ENCODE results near the gene RAD50. TPM values are rescaled to one million over a fixed set of nuclear protein-coding genes. Genes with fewer than 3 reads are reported as not detected.
"Not testable (repeated sequence)": the region's sequence is repeated elsewhere in the genome, so short reads cannot be mapped to it uniquely, and the experiment has no call there.

The RAD50 gene
- total RNA-seq = 42.5 and 42.6 TPM in 2 replicates

- TF ChIP-seq CTCF (IDR thresholded peaks at IDR 0.05) = no peak
- POLR2A ChIA-PET = interaction anchor here (0.5 to 1.3 kb wide), 18 partner anchors 14 to 1968 kb away, joined by 3 to 17 read pairs (median 4); partner anchors contain the start of genes AFF4, GDF9, HSPA4 and IL5
- Mint-ChIP-seq H3K36me3 (ENCODE audit: low read depth) (peaks cover 15% of the 10 kb centered on the region), H3K9me3 (peaks cover 3% of the 10 kb centered on the region), H3K4me1 (peaks cover 28% of the 10 kb centered on the region), H3K4me3 (peak within 1 kb of the TSS; percentile 97), H3K27me3 (no peaks in the 10 kb centered on the region), H3K27ac (peak within 1 kb of the TSS; percentile 94)
- intact Hi-C loops (cut with micrococcal nuclease) = loop anchor here (1.0 to 10.0 kb wide), 4 partner anchors 31 to 762 kb away; partner anchors contain the start of genes FNIP1 and IRF1
- peak; percentile 89 for DNase-seq
- peak; percentile 97 for ATAC-seq (ENCODE audit: low read depth)
- CTCF ChIA-PET = no interaction called here
Measured at GRCh38 chr5:132556763-132557477, at the start of gene RAD50. RAD50 (plus strand) TSS chr5:132556977; CDS start chr5:132557325, 348 bp downstream.

GRCh38 chr5:132510076-132510475 is 46.7 kb upstream of the RAD50 start:
- H3K27ac Mint-ChIP-seq = no peak overlapping the region
- H3K4me1 Mint-ChIP-seq = peaks cover 4% of the 10 kb centered on the region
- no peaks in the 10 kb centered on the region for H3K9me3 Mint-ChIP-seq
- no peak for DNase-seq
- ChIA-PET CTCF (interaction anchor here (1.2 to 2.3 kb wide), 3 partner anchors 9 to 310 kb away, joined by 4 to 5 read pairs (median 4); no protein-coding TSS in a partner anchor), POLR2A (interaction anchor here (0.6 kb wide), 1 partner anchor 30 kb away, joined by 7 read pairs; no protein-coding TSS in a partner anchor)
- H3K27me3 Mint-ChIP-seq = no peaks in the 10 kb centered on the region
- H3K36me3 Mint-ChIP-seq (ENCODE audit: low read depth) = no peaks in the 10 kb centered on the region
- ATAC-seq (ENCODE audit: low read depth) = no peak
- TF ChIP-seq CTCF (IDR thresholded peaks at IDR 0.05) = no peak
- intact Hi-C loops (cut with micrococcal nuclease) = no loop called here
- no peak overlapping the region for H3K4me3 Mint-ChIP-seq

- H3K36me3 Mint-ChIP-seq (ENCODE audit: low read depth); H3K4me1 Mint-ChIP-seq; H3K9me3 Mint-ChIP-seq; ATAC-seq (ENCODE audit: low read depth); CTCF ChIA-PET; DNase-seq; H3K27ac Mint-ChIP-seq; POLR2A ChIA-PET; H3K4me3 Mint-ChIP-seq; intact Hi-C loops (cut with micrococcal nuclease); H3K27me3 Mint-ChIP-seq: not testable (repeated sequence)
Measured at GRCh38 chr5:132513618-132514336, 43.0 kb upstream of the RAD50 start.

- H3K27ac Mint-ChIP-seq; CTCF ChIA-PET; DNase-seq; H3K27me3 Mint-ChIP-seq; H3K36me3 Mint-ChIP-seq (ENCODE audit: low read depth); intact Hi-C loops (cut with micrococcal nuclease); H3K4me3 Mint-ChIP-seq; H3K9me3 Mint-ChIP-seq; ATAC-seq (ENCODE audit: low read depth): not testable (repeated sequence)
- H3K4me1 Mint-ChIP-seq = peaks cover 44% of the 10 kb centered on the region
- POLR2A ChIA-PET = interaction anchor here (1.0 kb wide), 2 partner anchors 32 to 35 kb away, joined by 3 to 4 read pairs; partner anchors contain the start of genes IRF1 and RAD50
Measured at GRCh38 chr5:132522067-132522466, 34.7 kb upstream of the RAD50 start.

- H3K36me3 Mint-ChIP-seq (ENCODE audit: low read depth); H3K27me3 Mint-ChIP-seq; ATAC-seq (ENCODE audit: low read depth); H3K9me3 Mint-ChIP-seq; CTCF ChIA-PET; DNase-seq: not testable (repeated sequence)
- Mint-ChIP-seq H3K27ac (peak overlapping the region; percentile 73), H3K4me3 (peak overlapping the region; percentile 64), H3K4me1 (peaks cover 62% of the 10 kb centered on the region)
- intact Hi-C loops (cut with micrococcal nuclease) = loop anchor here (5.0 kb wide), 2 partner anchors 62 to 212 kb away; partner anchors contain the start of gene KIF3A
- POLR2A ChIA-PET = interaction anchor here (2.3 to 2.9 kb wide), 2 partner anchors 32 to 35 kb away, joined by 10 to 15 read pairs; partner anchors contain the start of genes IRF1 and RAD50
Measured at GRCh38 chr5:132524877-132525276, 31.9 kb upstream of the RAD50 start.

GRCh38 chr5:132525299-132525724 is 31.5 kb upstream of the RAD50 start:
- Mint-ChIP-seq H3K36me3 (ENCODE audit: low read depth) (no peaks in the 10 kb centered on the region), H3K4me3 (peak overlapping the region; percentile 64), H3K27ac (peak overlapping the region; percentile 73), H3K27me3 (no peaks in the 10 kb centered on the region), H3K9me3 (peaks cover 5% of the 10 kb centered on the region), H3K4me1 (peaks cover 59% of the 10 kb centered on the region)
- DNase-seq (no peak), ATAC-seq (ENCODE audit: low read depth) (peak; percentile 69)
- TF ChIP-seq CTCF (IDR thresholded peaks at IDR 0.05) = no peak
- CTCF ChIA-PET = interaction anchor here (1.2 to 2.6 kb wide), 3 partner anchors 24 to 295 kb away, joined by 3 to 23 read pairs (median 10); no protein-coding TSS in a partner anchor
- POLR2A ChIA-PET = interaction anchor here (2.3 to 2.9 kb wide), 2 partner anchors 31 to 35 kb away, joined by 10 to 15 read pairs; partner anchors contain the start of genes IRF1 and RAD50
- intact Hi-C loops (cut with micrococcal nuclease) = loop anchor here (5.0 kb wide), 2 partner anchors 62 to 212 kb away; partner anchors contain the start of gene KIF3A

All from activated B cell treated with CpG ODN at 0.5 μM for 24 hours (primary cell).